ENCODE results near the gene PROX1. TPM values are rescaled to one million over a fixed set of nuclear protein-coding genes. Genes with fewer than 3 reads are reported as not detected.

PROX1 gene
- total RNA-seq, 2 experiments from 2014 or later, result not detected

DNA sequence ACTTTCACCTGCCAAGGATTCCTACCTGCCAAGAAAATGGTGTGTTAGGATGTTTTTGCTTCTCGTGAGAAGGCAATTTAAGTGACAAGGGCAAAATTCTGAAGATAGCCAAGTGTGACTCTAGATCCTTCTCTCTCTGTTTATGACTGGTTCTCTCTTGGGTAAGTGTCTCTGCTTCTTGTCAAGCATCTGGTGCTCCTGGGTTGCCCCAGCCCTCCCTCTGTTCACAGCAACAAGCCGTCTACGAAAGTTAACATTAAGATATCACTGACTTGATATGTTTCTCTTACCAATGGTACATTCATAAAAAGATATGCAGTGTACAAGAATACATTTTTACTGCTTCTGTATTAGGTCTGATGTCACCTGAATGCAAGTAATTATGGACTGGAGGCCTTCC, 55.4 kb downstream of the PROX1 start:
- H3K9me3 Mint-ChIP-seq (ENCODE audit: insufficient read depth), result no peaks in the 10 kb centered on the region
- H3K27ac Mint-ChIP-seq, result no peak overlapping the region
- H3K4me3 Mint-ChIP-seq, result no peak overlapping the region
- CTCF ChIA-PET, result no interaction called here
- no peaks in the 10 kb centered on the region for H3K36me3 Mint-ChIP-seq (ENCODE audit: low read depth)
- ATAC-seq, result no peak
- POLR2A ChIA-PET, result no interaction called here
- no peaks in the 10 kb centered on the region for H3K4me1 Mint-ChIP-seq (ENCODE audit: low read depth)
- no peaks in the 10 kb centered on the region for H3K27me3 Mint-ChIP-seq (ENCODE audit: low read depth)
- DNase-seq, result no peak

GRCh38 chr1:214044438-214045214, 56.9 kb downstream of the PROX1 start:
- Mint-ChIP-seq H3K36me3 (ENCODE audit: low read depth) (no peaks in the 10 kb centered on the region), H3K27me3 (ENCODE audit: low read depth) (no peaks in the 10 kb centered on the region), H3K9me3 (ENCODE audit: insufficient read depth) (no peaks in the 10 kb centered on the region), H3K27ac (no peak overlapping the region), H3K4me1 (ENCODE audit: low read depth) (no peaks in the 10 kb centered on the region), H3K4me3 (no peak overlapping the region)
- DNase-seq, result no peak
- ChIA-PET POLR2A (no interaction called here), CTCF (no interaction called here)
- no peak for ATAC-seq

GRCh38 chr1:214050513-214051401, 63.0 kb downstream of the PROX1 start:
- no peaks in the 10 kb centered on the region for H3K9me3 Mint-ChIP-seq (ENCODE audit: insufficient read depth)
- no peaks in the 10 kb centered on the region for H3K36me3 Mint-ChIP-seq (ENCODE audit: low read depth)
- H3K4me1 Mint-ChIP-seq (ENCODE audit: low read depth), result no peaks in the 10 kb centered on the region
- no peak for DNase-seq
- no peaks in the 10 kb centered on the region for H3K27me3 Mint-ChIP-seq (ENCODE audit: low read depth)
- CTCF ChIA-PET, result no interaction called here
- no peak for ATAC-seq
- no peak overlapping the region for H3K4me3 Mint-ChIP-seq
- POLR2A ChIA-PET, result no interaction called here
- no peak overlapping the region for H3K27ac Mint-ChIP-seq

- ATAC-seq (no peak), DNase-seq (no peak)
- Mint-ChIP-seq H3K4me3 (no peak overlapping the region), H3K27me3 (ENCODE audit: low read depth) (no peaks in the 10 kb centered on the region), H3K4me1 (ENCODE audit: low read depth) (no peaks in the 10 kb centered on the region), H3K27ac (no peak overlapping the region), H3K9me3 (ENCODE audit: insufficient read depth) (no peaks in the 10 kb centered on the region), H3K36me3 (ENCODE audit: low read depth) (no peaks in the 10 kb centered on the region)
- ChIA-PET CTCF (no interaction called here), POLR2A (no interaction called here)
These were observed 64.0 kb downstream of the PROX1 start for GRCh38 chr1:214051786-214052185.

GRCh38 chr1:214058076-214058475, 70.3 kb downstream of the PROX1 start:
- Mint-ChIP-seq H3K27ac (no peak overlapping the region), H3K36me3 (ENCODE audit: low read depth) (no peaks in the 10 kb centered on the region), H3K9me3 (ENCODE audit: insufficient read depth) (no peaks in the 10 kb centered on the region), H3K27me3 (ENCODE audit: low read depth) (no peaks in the 10 kb centered on the region), H3K4me1 (ENCODE audit: low read depth) (no peaks in the 10 kb centered on the region), H3K4me3 (no peak overlapping the region)
- DNase-seq, result no peak
- CTCF ChIA-PET, result no interaction called here
- no peak for ATAC-seq
- POLR2A ChIA-PET, result no interaction called here

GRCh38 chr1:214066190-214066589, 78.4 kb downstream of the PROX1 start:
- no peaks in the 10 kb centered on the region for H3K9me3 Mint-ChIP-seq (ENCODE audit: insufficient read depth)
- DNase-seq, result no peak
- ATAC-seq, result no peak
- no peaks in the 10 kb centered on the region for H3K4me1 Mint-ChIP-seq (ENCODE audit: low read depth)
- H3K36me3 Mint-ChIP-seq (ENCODE audit: low read depth), result no peaks in the 10 kb centered on the region
- no peak overlapping the region for H3K4me3 Mint-ChIP-seq
- H3K27me3 Mint-ChIP-seq (ENCODE audit: low read depth), result no peaks in the 10 kb centered on the region
- H3K27ac Mint-ChIP-seq, result no peak overlapping the region
- POLR2A ChIA-PET, result no interaction called here
- CTCF ChIA-PET, result no interaction called here

DNA sequence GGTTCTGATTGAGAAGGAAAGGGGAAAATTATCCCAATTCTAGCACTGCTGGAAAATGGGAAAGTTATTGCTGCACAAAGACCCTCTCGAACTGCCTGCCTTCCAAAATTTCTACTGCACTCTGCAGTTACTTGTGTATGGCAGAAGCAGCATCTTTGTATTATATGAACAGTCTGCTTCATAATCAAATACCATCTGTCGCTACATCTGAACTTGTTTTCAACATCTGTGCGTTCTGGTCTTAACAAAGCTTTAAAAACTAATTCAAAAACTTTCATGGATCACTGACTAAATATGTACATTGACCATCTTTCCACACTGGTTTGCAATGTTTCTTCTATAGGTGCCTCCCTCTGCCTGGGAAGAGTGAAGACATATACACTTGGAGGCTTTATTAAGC, 79.2 kb downstream of the PROX1 start:
- Mint-ChIP-seq H3K4me3 (no peak overlapping the region), H3K4me1 (ENCODE audit: low read depth) (no peaks in the 10 kb centered on the region), H3K27me3 (ENCODE audit: low read depth) (no peaks in the 10 kb centered on the region), H3K36me3 (ENCODE audit: low read depth) (no peaks in the 10 kb centered on the region), H3K9me3 (ENCODE audit: insufficient read depth) (no peaks in the 10 kb centered on the region), H3K27ac (no peak overlapping the region)
- ChIA-PET CTCF (no interaction called here), POLR2A (no interaction called here)
- ATAC-seq (no peak), DNase-seq (no peak)

- Mint-ChIP-seq H3K4me3 (no peak overlapping the region), H3K27me3 (ENCODE audit: low read depth) (no peaks in the 10 kb centered on the region)
These were observed 79.6 kb downstream of the PROX1 start for GRCh38 chr1:214067397-214067796.

GRCh38 chr1:214067853-214068703, 80.3 kb downstream of the PROX1 start:
- no peaks in the 10 kb centered on the region for H3K4me1 Mint-ChIP-seq (ENCODE audit: low read depth)
- no peak overlapping the region for H3K27ac Mint-ChIP-seq
- no peak for ATAC-seq
- no peak overlapping the region for H3K4me3 Mint-ChIP-seq
- ChIA-PET POLR2A (no interaction called here), CTCF (no interaction called here)
- no peaks in the 10 kb centered on the region for H3K27me3 Mint-ChIP-seq (ENCODE audit: low read depth)
- no peaks in the 10 kb centered on the region for H3K9me3 Mint-ChIP-seq (ENCODE audit: insufficient read depth)
- DNase-seq, result no peak
- no peaks in the 10 kb centered on the region for H3K36me3 Mint-ChIP-seq (ENCODE audit: low read depth)

More at GRCh38 chr1:214067397-214067796, 79.6 kb downstream of the PROX1 start:
- Mint-ChIP-seq H3K27ac (no peak overlapping the region), H3K9me3 (ENCODE audit: insufficient read depth) (no peaks in the 10 kb centered on the region), H3K36me3 (ENCODE audit: low read depth) (no peaks in the 10 kb centered on the region), H3K4me1 (ENCODE audit: low read depth) (no peaks in the 10 kb centered on the region)
- ATAC-seq (no peak), DNase-seq (no peak)
- CTCF ChIA-PET, result no interaction called here
- POLR2A ChIA-PET, result no interaction called here

GRCh38 chr1:214068979-214069378, 81.2 kb downstream of the PROX1 start:
- H3K4me1 Mint-ChIP-seq (ENCODE audit: low read depth), result no peaks in the 10 kb centered on the region
- ChIA-PET POLR2A (no interaction called here), CTCF (no interaction called here)
- ATAC-seq, result no peak
- H3K36me3 Mint-ChIP-seq (ENCODE audit: low read depth), result no peaks in the 10 kb centered on the region
- H3K9me3 Mint-ChIP-seq (ENCODE audit: insufficient read depth), result no peaks in the 10 kb centered on the region
- no peaks in the 10 kb centered on the region for H3K27me3 Mint-ChIP-seq (ENCODE audit: low read depth)
- no peak overlapping the region for H3K4me3 Mint-ChIP-seq
- H3K27ac Mint-ChIP-seq, result no peak overlapping the region
- DNase-seq, result no peak

- ATAC-seq, result no peak
- Mint-ChIP-seq H3K4me3 (no peak overlapping the region), H3K27me3 (ENCODE audit: low read depth) (no peaks in the 10 kb centered on the region), H3K27ac (no peak overlapping the region), H3K36me3 (ENCODE audit: low read depth) (no peaks in the 10 kb centered on the region), H3K9me3 (ENCODE audit: insufficient read depth) (no peaks in the 10 kb centered on the region), H3K4me1 (ENCODE audit: low read depth) (no peaks in the 10 kb centered on the region)
- ChIA-PET POLR2A (no interaction called here), CTCF (no interaction called here)
- DNase-seq, result no peak
These were observed 83.7 kb downstream of the PROX1 start for GRCh38 chr1:214071469-214071868.
